Activated naive CD4-positive, alpha-beta T cell treated with Interleukin-2 at 50 U/mL for 16 hours (primary cell): ENCODE measurements around the gene SLC22A23.

ENCODE experiments used
- DNase-seq: peaks from one replicate; pipeline ENCODE4 v3.0.0-alpha.2; 2020

Gene SLC22A23

GRCh38 chr6:3314621-3315467 is 142.0 kb downstream of the SLC22A23 start:
- DNase-seq: no peak

- no peak for DNase-seq
Measured at GRCh38 chr6:3314176-3314575, 142.7 kb downstream of the SLC22A23 start.

GRCh38 chr6:3312604-3313231 is 144.1 kb downstream of the SLC22A23 start:
- no peak for DNase-seq

GRCh38 chr6:3311826-3312225 is 145.0 kb downstream of the SLC22A23 start:
- DNase-seq: no peak

DNA sequence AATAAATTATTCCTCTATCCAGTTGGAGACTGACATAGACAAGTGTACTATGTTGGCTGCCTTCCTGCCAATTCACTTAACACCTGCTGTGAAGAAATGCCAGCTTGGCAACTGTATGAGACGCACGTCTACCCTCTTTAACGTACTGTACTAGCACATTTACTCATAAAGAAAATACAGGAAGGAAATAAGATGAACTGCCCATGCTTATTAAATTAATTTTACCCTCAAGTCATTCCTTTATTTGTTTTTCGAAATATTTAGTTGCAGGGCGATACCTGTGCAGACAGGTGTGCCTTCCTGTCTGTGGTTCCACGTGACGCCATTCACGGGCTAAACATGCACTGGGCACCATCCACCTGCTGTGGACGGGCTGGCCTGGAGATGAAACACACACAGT is 146.1 kb downstream of the SLC22A23 start:
- DNase-seq: no peak

DNA sequence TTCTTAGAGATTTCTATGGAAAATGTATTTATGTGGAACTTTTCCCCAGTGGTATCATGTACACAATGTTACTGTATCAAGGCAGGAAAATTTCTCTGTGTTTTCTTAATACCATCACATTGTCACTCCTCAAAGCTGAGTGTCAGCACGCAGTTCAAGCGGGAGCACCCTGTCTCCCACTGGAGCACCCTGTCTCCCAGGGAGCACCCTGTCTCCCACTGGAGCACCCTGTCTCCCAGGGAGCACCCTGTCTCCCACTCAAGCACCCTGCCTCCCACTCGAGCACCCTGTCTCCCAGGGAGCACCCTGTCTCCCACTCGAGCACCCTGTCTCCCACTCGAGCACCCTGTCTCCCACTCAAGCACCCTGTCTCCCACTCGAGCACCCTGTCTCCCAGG is 146.8 kb downstream of the SLC22A23 start:
- no peak for DNase-seq

DNA sequence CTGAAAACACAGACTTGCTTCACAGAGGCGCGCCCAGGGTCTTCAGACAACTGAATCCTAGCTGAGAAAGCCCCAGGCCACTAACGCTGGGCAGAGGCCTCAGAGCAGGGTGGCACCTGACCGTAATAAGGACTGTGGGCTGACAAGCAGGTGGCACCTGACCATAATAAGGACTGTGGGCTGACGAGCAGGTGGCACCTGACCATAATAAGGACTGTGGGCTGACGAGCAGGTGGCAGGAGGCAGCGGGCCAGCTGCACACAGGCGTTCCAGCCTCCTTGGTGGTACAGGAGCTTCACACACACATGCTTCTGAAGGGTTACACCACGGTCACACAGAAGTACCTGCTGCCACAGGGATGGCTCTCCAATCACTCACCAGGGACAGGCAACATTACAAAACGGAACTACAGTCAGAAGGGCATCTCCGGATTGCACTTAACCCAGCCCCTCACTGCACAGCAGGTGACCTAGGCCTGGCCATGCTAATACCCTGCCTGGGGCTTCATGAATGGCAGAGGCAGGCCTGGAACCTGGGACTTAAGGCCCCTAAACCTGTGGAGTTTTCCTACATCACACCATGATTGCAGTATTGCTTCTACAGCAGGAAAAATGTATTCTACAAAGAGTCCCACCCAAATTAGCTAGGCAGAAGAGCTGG is 147.3 kb downstream of the SLC22A23 start:
- DNase-seq: no peak

DNA sequence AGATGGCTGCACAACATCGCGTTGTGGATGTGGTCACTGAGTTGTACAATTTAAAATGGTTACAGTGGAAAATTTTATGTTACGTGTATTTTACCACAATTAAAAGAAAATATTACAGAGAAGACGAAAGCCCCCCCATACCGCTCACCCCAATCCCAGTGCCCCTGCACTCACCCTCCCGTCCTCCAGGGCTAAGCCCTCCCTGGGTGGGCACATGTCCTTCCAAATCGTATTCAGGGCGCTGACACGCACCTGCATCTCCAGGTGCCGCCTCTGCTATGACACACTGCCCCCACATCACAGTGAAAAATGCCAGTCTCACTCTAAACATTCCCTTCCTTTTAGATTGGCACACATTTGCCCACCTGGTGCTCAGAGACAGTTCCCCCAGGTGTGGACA is 148.7 kb downstream of the SLC22A23 start:
- no peak for DNase-seq

- no peak for DNase-seq
Measured at GRCh38 chr6:3307436-3307835, 149.4 kb downstream of the SLC22A23 start.

GRCh38 chr6:3306848-3307247 is 150.0 kb downstream of the SLC22A23 start:
- DNase-seq: no peak

DNA sequence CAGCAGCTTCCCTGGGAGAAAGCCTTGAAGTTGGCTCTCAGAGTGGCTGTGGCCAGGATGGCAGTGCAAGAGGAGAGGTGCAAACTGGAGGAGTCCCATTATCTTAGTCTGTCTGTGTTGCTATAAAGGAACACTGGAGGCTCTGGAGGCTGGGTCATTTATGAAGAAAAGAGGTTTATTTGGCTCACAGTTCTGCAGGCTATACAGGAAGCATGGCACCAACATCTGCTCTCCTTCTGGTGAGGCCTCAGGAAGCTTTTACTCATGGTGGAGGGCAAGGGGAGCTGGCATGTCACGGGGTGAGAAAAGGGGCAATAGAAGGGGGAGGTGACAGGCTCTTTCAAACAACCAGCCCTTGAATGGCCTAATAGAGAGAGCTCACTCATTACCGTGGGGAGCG is 151.0 kb downstream of the SLC22A23 start:
- no peak for DNase-seq

DNA sequence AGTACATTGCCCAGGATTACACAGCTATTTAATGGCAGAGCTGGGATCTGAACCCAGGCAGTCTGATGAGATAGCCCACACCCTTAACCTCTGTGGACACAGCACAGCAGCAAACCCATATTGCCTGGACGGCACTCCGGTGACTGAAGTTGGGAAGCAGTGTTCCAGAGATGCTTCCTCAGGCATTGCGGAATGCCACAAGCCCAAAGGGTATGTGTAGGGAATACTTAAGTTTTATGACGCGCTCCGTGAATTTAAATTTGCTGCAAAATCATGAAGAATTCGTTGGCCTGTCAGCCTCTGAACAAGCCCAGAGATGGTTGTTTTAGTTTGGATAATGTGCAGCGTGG is 151.7 kb downstream of the SLC22A23 start:
- DNase-seq: no peak

- DNase-seq: no peak
Measured at GRCh38 chr6:3304500-3305215, 152.2 kb downstream of the SLC22A23 start.

DNA sequence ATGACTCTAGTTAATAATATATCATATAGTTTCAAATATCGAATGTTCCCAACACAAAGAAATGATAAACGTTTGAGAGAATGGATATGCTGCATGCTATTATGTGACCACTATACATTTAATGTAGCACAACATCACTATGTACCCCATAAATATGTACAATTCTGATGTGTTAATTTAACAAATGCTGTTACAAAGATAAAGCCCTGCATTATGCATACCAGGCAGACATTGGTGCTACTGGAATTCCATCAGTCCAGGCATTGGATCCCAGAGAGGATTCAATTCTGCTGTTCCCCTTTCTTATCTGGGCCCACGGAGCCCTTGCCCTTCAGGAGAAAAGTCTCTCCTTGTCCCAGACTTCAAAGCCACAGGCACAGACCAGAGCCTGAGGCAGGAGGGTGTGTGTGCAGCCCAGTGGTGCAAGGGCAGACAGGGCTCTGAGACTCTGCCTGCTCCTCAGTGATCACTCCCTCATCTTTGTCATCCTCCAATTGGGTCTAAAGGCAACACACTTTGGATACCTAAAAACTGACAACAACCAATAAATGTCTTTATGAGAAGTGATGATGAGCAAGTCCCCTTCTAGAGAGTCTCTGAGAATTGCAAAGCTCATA is 152.9 kb downstream of the SLC22A23 start:
- DNase-seq: no peak

DNA sequence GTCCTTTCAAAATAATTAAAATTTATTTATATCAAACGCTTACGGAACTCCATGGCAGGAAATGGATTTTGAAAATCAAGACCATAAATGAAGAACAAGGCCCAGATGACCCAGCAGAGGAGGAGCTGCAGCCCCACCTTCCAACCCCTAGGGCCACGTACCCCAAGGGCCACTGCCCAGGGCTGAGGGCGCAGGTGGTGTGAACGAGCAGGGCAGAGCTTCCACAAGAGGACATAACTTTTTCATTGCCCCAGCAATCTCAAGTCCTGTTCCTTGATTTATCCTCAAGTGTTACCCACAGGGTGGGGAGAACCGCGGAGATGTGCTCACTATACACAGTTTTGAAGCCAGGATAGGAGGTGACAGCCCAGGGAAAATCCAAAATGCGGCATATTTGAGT is 155.3 kb downstream of the SLC22A23 start:
- DNase-seq: no peak

GRCh38 chr6:3299221-3299620 is 157.6 kb downstream of the SLC22A23 start:
- DNase-seq: no peak

GRCh38 chr6:3297909-3298308 is 158.9 kb downstream of the SLC22A23 start:
- DNase-seq: no peak

GRCh38 chr6:3297006-3297405 is 159.8 kb downstream of the SLC22A23 start:
- DNase-seq: no peak

- no peak for DNase-seq
Measured at GRCh38 chr6:3296537-3296936, 160.3 kb downstream of the SLC22A23 start.

DNA sequence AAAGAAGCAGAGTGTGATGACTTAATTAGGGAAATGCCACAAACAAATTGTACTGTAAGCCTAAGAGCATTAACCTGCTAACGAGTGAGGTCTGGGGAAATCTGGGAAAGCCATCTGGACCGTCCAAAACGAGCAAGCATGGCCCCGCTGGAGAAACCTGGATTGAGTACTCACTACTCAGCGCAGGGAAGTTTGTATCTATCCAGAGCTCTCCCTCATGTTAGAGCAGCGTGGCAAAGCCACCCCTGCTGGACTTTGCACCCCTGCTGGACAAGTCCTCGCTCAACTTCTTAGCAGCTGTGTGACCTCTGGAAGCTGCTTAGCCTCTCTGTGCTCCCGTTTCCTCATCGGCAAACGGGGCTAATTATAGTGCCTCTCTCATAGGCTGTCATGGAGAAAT is 160.8 kb downstream of the SLC22A23 start:
- DNase-seq: no peak

DNA sequence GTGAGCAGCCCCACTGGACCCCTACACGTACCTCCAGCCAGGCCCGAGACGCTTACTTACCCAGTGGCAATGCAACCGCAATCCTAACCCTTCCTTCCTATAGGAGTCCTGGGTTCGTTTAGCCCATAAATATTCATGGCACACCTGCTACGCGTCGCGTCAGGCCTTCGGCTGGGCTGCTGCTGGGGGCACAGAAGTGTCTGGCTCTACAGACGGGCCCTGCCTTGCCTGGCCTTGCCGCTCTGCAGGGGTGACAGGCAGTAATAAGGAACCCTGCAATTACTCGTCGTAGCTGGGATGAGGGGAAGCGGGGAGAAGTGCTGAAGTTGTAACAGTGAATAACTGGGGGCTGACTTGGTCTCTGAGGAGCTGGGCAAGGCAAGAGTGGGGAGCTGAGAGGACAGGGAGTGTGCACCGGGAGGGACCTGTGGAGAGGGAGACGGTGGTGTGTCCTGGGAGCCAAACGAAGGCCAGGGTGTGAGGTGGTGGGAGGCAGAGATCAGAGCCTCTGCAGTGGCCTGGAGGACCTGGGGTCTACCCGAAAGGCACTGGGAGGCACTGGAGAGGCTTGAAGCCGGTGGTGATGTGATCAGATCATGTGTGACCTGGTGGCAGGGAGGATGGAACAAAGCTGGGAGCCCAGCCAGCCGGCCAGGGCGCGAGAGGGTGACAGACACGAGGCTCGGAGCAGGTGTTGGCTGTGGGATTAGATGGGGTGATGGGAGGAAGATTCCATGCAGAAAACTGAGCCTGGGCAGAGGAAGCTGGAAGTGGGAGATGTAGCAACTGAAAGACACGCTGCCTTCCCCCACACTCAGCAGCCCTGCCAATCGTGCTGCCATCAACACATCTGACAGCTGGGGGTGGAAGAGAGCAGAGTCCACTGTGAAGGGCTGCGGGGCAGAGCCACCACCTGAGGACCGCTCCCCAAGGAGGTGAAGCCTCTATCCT is 161.7 kb downstream of the SLC22A23 start:
- no peak for DNase-seq

DNA sequence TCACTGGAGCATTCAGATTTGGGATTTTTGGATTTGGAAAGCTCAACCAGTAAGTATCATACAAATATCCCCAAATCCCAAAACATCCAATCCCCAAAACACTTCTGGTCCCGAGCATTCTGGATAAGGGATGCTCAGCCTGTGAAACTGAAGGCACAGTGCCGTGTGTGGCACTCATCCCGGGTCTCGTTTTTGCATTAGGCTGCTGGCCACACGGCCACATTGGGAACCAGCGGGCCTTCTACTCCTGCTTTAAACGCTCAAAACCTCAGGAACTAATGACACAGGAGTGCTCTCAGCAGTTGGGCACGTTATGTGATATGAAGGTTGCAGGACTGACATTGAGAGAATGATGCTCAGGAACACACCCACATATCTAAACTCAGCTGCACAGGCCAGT is 162.5 kb downstream of the SLC22A23 start:
- DNase-seq: no peak
